GM19324 (cell line): ENCODE measurements around the gene PAM.

Experiments
- ATAC-seq: cut with Tn5 transposase; IDR thresholded peaks from one replicate; pipeline ENCODE4 v1.9.1; 2021; ENCODE audit warnings: mild to moderate bottlenecking, moderate library complexity; ENCODE audit not compliant: unreplicated experiment, low FRiP score

The PAM gene

DNA sequence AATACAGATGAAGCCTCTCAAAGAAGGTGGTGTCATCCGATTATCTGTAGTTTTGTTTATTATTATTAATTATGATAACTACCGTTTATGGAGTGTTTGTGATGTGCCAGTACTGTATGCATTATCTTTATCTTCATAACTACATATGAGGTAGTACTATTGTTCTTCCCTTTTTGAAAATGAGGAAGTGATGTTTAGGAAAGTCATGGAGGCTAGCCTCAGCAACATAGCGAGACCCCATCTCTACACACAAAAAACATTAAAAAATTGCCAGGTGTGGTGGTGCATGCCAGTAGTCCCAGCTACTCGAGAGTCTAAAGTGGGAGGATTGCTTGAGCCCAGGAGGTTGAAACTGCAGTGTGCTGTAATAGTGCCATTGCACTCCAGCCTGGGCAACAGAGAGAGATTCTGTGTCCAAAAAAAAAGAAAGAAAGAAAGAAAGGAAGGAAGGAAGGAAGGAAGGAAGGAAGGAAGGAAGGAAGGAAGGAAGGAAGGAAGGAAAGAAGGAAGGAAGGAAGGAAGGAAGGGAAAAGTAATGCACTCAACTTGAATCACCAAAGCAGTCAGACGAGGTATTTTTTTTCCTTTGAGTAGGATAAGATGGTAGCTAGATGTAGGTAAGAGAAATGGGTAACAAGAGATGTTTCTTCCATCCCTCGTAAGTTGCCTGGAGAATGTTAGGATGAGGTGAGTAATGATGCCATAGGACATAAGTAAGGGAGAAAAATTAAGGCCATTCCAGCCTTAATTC, 47.8 kb downstream of the PAM start:
- ATAC-seq = no peak

DNA sequence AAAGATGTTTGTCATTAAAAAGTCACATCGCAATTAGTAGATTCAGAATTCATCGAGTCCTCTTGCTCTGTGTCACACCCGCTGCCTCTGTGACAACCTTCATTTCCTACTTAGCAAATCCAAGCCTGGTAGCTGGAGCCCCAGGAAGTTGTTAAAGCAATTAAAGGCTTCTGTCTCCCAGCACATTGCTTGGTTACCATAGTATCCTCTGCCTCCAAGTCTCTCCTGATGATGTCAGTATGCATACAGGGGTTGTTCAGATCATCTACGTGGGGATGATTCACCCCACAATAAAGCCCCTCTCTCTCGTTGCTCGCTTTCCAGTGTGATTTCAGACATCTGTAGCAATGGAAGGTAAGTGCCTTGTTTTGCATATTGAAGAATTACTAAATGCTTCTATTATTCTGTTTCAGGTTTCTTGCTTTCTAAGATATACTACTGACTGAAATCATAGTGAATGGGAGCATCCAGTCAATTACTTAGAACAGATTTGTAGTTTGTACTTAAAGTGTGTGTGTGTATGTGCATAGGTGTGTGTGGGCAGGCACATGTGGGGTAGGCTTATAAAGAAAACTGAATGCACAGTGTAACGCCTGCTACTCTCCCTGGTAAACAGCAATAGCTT, 52.9 kb downstream of the PAM start:
- ATAC-seq = no peak

DNA sequence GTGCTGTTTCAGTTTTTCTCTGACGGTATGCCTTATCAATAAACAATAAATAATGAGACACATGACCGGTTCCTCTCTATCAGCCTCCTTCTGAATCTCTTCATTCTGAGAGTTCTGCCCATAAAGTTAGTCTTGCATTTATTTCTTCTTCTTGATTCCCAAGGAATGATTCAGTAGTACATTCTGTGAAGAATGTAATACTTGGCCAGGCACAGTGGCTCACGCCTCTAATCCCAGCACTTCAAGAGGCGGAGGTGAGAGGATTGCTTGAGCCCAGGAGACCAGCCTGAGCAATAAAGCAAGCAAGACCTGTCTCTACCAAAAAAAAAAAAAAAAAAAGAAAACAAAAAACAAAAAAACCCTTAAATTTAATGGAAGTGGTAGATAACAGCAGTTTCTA, 53.9 kb downstream of the PAM start:
- ATAC-seq = no peak

DNA sequence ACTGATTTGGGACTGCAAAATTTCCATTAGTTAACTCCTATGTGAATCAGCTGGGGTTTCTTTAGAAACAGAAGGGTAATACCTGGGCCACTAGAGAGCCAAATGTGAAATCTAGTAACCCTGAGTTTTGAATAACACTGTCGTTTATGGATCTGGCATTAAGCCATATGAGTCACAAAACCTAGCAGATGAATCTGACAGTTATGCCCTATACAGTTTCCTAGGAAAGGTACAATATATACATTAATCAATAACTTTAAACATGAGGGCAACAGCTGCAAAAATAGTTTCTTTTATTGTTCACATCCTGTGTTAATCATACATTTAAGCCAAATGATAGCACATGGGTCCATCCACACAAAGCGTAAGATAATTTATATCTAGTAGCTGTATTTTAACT, 56.9 kb downstream of the PAM start:
- no peak for ATAC-seq

DNA sequence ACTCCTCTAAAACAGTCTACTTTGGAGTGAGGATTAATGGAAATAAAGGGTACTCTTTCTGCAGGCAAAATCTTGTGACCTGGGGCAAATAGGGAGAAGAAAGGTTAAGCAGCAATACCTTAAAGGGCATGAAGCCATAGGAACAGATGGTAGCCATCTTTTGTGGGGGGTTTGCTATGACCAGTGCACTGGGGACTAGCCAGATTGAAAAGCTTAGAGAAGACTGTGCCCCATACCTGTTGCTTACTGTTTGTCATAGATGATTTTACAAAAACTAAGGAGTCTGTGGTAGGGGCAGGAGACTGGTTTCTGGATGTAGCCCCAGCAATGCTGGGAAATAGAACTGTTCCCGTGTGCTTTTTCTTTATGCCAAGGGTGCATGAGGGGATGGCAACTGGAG, 58.6 kb downstream of the PAM start:
- ATAC-seq = no peak

DNA sequence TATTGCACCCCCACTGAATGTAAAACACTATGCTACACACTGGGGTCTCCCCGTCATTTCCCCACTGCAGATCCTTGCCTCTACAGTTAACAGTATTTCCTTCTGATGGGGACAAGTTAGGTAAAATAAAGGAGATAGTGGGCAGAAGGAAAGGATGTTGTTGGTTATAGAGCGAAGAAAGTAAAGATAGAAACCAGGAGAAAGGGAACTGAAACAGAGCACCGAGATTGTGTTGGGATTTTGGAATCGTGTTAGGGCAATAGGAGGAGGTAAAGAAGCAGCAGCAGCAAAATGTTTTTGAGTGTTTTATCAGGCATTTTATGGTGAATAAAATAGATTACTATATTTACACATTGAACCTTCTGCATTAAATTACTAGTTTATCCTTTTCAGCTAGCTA, 60.0 kb downstream of the PAM start:
- no peak for ATAC-seq

DNA sequence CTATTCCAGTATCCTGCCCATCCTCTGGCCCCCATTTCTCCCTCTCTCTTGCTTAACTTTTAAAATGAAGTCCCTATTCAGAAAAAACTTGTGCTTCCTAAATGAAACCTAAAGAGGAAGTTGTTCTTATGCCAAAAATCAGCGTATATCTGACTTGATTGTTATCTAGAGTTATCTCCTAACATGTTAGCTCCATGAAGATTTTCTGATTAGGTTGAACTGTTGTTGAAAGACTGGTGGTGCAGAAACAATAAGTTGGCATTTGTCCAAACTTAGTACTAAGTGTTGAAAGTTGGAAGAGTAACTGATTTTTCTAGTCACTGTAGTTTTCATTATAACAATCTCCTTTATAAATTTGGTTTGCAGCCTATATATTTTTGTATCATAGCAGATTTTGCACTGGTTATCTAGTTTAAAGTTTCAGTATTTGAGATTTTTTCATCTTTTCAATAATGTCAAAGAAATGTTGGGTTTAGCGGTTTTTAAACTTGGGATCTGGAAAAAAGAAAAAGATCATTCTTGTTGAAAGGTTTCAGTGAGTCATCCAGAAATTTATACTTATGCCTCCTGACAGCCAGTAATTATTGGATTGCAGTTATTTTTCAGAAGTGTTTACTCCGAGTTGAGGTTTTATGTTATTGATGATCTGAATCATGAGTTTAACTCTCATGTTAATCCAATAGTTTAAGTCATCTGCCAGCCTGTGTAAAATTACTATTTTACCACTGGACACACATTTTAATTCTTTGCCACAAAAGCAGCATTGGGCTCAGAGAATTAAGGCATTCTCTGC, 60.6 kb downstream of the PAM start:
- no peak for ATAC-seq

DNA sequence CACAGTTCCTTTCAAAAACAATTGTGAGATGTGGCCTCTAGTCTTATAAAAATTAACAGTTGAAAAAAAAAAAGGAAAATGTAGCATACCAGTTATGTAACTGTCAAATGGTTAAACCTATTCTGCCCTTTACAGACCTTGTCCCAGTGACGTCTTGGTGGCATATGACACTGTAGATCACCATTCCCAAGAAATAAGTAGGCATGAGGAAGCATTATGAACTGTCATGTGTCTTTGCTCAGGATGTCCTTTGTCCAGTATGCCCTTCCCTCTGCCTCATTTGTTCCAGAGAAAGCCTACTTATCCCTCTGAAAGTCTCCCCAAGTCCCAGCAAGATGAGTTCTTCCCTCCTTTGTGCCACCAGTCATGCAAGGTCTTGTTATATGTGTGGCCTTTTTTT, 63.2 kb downstream of the PAM start:
- no peak for ATAC-seq

DNA sequence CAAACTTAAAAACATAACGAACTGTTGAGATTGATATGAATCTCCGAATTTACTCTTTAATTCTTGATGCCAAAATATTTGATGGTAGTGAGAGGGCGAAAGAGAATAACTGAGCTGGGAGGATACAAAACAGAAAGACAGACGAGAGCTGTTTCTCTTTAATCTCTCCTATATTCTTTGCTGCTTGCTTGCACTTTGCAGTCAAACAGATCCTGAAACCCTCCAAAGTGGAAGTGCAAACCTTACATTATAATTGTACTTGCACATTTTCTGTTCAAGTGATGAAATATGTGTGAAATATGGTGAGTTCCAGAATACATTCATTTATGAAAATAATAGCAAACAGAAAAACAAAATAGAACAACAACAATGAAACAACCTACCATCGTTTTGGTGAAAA, 63.8 kb downstream of the PAM start:
- ATAC-seq = no peak

DNA sequence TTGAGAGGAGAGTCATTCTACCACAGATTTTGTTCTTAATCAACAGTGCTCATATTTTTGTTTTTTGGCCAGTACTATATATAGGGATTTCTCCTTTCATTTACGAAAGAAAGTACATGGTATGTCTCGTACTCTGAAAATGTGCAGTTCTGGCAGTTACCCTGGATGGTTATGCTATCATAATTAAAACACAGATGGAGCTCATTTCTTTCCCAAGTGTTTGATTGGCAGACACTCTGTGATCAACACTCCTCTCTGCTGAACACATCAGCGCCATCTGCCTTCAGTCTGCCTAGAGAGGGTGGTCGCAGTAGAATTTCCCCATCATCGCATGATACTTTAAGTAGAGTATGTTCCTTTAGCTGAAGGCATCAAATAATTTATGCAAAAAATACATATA, 64.5 kb downstream of the PAM start:
- ATAC-seq = no peak

DNA sequence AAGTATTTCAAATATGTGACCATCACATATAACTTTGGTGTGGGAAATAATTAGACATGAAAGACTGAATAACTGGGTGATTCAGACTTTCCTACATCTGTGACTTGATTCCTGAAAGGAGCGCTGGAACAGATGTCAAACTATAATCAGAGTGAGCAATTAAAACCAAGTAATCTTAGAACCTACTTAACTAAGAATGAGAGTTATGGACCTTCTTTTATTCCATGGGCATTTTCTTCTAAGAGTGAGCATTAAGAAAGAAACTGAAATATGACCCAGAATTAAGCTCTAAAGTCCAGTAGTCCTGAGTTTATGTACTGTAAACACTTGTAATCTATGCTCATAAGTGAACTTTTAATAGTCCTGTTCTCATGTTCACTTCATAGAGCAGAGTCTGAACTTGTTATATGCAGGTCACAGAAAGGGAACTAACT, 68.4 kb downstream of the PAM start:
- no peak for ATAC-seq

DNA sequence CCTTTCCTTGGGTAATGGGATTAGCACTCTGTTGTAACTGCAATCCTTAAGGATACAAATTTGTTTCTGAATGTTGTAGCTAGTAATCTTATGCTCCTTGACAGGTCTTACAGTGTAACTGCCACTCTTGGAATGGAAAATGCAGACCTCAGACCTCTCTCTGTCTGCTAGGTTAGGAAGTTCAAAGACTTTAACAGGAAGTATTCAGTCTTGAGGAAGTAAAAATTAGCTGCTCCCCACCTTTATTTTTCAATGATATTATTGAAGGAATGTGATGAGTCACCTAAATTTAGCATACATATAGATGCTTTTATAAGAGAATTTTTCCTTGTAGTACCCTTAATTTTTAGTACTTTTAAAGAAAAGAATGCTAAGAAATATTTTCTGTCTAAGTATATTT, 71.5 kb downstream of the PAM start:
- ATAC-seq = no peak

DNA sequence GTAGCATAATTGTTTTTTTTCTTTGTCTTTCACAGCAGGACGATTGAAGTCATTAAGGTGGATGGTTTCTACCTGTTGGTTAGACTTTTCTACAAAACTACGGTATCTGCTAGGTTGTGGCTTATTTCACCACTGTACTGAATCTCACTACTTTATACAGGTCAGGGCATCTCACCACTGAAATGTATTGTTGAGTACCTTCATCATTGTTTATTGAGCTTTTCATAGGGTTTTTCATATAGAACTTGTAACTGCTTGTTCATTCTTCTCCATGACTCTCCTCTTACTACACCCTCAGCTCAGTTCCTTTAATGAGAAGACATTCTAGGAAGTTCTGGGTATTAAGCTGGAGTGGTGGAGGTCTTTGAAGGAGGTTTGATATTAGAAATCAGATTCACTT, 75.1 kb downstream of the PAM start:
- no peak for ATAC-seq

DNA sequence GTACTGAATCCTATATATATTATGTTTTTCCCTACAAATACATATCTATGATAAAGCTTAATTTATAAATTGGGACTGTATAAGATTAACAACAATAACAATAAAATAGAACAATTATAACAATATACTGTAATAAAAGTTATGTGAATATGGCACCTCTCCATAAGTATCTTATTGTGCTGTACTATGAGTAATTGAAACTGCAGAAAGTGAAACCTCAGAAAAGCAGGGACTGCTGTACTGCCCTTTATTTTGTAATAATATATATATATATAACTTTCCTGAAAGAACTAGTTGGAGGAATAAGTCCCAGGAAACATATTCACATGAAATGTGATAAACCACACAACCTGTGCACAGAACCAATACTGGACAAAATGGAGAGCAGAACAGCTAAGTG, 77.3 kb downstream of the PAM start:
- ATAC-seq = no peak

DNA sequence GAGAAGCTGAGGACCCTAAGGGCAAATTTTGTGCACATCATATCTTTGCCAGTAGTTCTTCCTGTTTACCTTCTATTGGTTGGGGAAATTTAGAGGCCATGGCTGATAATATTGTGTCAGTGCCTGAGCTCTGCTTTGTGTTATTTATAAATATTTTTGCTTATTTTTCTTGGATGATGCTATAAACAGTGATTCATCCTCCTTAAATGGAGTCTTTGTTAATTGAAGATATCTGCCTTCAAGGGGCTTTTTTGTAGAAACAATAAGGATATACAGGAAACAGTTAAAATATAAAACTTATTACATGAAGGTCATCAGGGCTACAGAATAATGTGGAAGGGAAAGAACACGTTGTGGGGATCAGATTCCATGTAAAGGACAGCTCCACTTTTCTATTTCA, 78.0 kb downstream of the PAM start:
- ATAC-seq = no peak

DNA sequence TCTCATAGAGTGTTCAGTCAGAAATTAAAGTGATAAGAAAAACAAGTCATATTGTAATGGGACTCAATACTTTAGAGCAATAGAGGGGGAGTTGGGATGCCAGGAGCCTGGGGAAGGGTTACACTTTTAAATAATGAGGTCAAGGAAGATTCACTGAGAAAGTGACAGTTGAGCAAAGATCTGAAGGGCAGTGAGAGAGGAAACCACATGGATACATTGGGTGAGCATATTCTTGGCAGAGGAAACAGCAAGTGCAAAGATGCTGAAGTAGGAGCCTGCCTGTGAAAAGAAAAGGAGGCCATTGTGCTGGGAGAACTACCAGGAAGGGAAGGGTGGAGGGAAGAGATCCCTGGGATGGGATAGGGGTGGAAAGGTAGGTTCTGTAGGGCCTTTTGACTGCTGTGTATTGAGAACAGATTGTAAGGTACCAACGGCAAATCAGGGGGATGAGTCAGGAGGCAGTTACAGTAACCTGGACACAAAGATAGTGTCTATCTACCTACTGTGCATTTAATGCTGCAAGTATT, 79.4 kb downstream of the PAM start:
- ATAC-seq = no peak

DNA sequence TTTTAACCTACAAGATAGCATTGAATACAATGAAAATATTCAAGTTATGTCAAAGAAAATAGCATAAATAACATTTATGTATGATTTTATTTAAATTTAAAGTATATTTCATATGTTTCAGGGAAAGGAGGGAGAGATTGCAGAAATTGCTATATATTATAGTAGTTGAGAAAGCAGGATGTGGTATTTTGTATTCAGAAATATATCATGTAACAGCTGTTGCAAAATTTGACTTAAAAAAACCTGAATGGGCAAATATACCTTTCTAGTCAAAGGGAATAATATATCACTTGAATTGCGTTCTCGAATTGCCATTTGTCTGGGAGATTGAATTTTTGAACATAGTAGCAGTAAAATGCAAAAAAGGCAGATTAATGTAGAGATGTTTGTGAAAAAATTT, 80.6 kb downstream of the PAM start:
- ATAC-seq = no peak

DNA sequence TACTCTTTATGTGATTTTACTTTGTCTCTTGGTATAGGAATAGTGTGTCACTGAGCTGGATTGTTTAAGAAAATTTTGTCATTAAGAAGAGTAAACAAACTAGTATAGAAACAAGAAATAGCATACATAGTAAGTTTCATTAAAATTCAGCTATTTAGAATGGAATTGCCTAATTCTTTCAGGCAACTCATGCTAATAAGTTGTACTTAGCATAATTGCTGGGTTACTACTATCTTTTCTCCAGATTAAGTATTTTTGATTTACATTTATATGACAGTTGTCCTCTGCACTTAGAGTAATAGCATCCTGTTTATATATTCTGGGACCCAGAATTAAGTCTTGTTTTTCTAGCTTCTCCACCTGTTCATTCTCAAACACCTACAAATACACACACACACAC, 85.9 kb downstream of the PAM start:
- ATAC-seq = no peak

DNA sequence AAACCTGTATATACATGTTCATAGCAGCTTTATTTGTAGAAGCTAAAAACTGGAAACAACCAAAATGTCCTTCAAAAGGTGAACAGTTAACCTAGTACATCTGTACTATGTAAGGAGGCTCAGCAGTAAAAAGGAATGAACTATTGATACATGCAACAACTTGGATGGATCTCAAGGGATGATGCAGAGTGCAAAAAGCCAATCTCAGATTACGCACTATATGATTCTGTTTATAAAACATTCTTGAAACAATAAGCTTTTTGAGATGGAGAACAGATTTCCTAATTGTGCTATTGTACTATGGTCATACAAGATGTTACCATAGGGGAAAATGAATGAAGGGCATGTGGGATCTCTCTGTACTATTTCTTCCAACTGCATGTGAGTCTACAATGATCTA, 88.9 kb downstream of the PAM start:
- ATAC-seq = no peak

DNA sequence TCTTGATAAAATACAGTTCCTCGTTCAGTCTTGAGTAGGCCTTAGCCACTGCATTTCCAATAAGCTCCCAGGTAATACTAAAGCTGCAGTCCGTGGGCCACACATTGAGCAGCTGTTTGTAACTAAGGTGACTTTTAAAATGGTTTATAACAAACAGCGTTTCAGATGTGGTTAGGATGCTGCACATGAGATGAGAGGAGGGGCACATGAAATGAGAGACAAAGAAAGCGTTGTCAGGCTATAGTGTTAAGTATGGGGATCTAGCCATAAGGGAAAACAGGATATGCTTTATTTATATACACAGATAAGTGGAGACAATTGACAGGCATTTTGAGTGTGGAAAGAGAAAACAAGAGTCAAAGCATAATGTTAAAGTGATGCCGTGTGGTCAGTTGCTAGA, 89.9 kb downstream of the PAM start:
- ATAC-seq = no peak

DNA sequence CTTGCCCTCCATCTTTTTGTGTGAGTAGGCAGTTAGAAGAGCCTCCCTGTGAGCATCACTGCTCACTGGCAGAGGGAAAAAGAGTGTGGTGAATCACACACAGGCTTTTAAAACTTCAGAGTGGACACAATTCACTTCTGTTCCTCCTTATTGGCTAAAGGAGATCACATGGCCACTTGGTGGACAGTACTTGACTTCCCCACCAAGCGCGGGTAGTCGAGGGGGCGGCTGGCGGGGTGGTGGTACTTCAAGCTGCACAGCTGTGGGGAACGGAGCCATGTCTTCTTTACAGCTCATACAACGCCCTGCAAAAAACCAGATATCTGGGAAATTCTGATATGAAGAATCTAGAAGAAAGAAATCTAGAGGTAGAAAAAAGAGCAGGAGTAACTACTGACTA, 95.4 kb downstream of the PAM start:
- ATAC-seq = no peak

DNA sequence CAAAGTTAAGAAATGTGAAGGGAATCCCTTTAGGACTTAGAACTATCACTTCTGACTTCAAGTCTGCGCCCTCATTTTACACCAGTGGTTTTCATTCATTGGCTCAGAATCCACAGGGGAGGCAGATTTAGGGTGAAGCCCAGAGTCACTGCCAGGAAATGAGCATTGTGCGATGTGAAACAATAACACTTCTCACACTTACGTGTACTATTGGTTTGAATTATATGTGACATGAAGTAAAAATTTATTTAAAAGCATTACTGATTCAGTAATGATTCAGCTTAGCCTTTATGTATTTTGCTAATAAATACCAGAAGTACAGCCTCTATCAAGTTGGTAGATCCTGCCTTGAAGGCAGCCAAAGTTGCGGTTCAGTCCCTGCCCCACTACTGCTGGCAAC, 98.6 kb downstream of the PAM start:
- ATAC-seq = no peak
